ENCODE results near the gene MCM6.

Gene MCM6

GRCh38 chr2:135876066-135876711 lies at the start of gene MCM6:
TSS of gene MCM6 (minus strand) at chr2:135876443. CDS start at chr2:135876365, 78 bp downstream.
- no peak for TF ChIP-seq CTCF (IDR thresholded peaks at IDR 0.05; ENCODE audit: insufficient read depth, low read depth, low read length, missing control alignments)
- DNase-seq (ENCODE audit: low read depth), result peak; percentile 100
- peak within 1 kb of the TSS; percentile 64 for H3K4me3 ChIP-seq (ENCODE audit: low read depth, low read length)

GRCh38 chr2:135925571-135925970 lies 49.3 kb upstream of the MCM6 start:
- H3K4me3 ChIP-seq (ENCODE audit: low read depth, low read length), result no peak overlapping the region
- no peak for TF ChIP-seq CTCF (IDR thresholded peaks at IDR 0.05; ENCODE audit: insufficient read depth, low read depth, low read length, missing control alignments)

GRCh38 chr2:135916207-135916606 lies 40.0 kb upstream of the MCM6 start:
- H3K4me3 ChIP-seq (ENCODE audit: low read depth, low read length), result no peak overlapping the region
- DNase-seq (ENCODE audit: low read depth), result peak; percentile 59
- TF ChIP-seq CTCF (IDR thresholded peaks at IDR 0.05; ENCODE audit: insufficient read depth, low read depth, low read length, missing control alignments), result peak; percentile 30

More at GRCh38 chr2:135925571-135925970, 49.3 kb upstream of the MCM6 start:
- DNase-seq (ENCODE audit: low read depth), result no peak

GRCh38 chr2:135914485-135914884 lies 38.2 kb upstream of the MCM6 start:
- H3K4me3 ChIP-seq (ENCODE audit: low read depth, low read length), result no peak overlapping the region
- no peak for DNase-seq (ENCODE audit: low read depth)
- TF ChIP-seq CTCF (IDR thresholded peaks at IDR 0.05; ENCODE audit: insufficient read depth, low read depth, low read length, missing control alignments), result no peak

- TF ChIP-seq CTCF (IDR thresholded peaks at IDR 0.05; ENCODE audit: insufficient read depth, low read depth, low read length, missing control alignments), result peak; percentile 61
- DNase-seq (ENCODE audit: low read depth), result peak; percentile 65
- H3K4me3 ChIP-seq (ENCODE audit: low read depth, low read length), result no peak overlapping the region
Observed at GRCh38 chr2:135913727-135914365, 37.6 kb upstream of the MCM6 start.

GRCh38 chr2:135909976-135910375 lies 33.7 kb upstream of the MCM6 start:
- TF ChIP-seq CTCF (IDR thresholded peaks at IDR 0.05; ENCODE audit: insufficient read depth, low read depth, low read length, missing control alignments), result no peak
- no peak overlapping the region for H3K4me3 ChIP-seq (ENCODE audit: low read depth, low read length)
- DNase-seq (ENCODE audit: low read depth), result no peak
